HK-2 (cell line): ENCODE results near the gene VMP1.

Experiments
- DNase-seq: peaks from one replicate; pipeline ENCODE4 v3.0.0-alpha.2; 2018; ENCODE audit not compliant: unreplicated experiment

VMP1 gene

GRCh38 chr17:59711936-59712335 lies 4.5 kb downstream of the VMP1 start:
- DNase-seq = no peak

GRCh38 chr17:59712862-59713261 lies 5.4 kb downstream of the VMP1 start:
- DNase-seq = no peak

GRCh38 chr17:59714255-59714654 lies 6.8 kb downstream of the VMP1 start:
- DNase-seq = no peak

GRCh38 chr17:59716427-59716826 lies 9.0 kb downstream of the VMP1 start:
- DNase-seq = no peak

- DNase-seq = no peak
These were observed 12.1 kb downstream of the VMP1 start for GRCh38 chr17:59719526-59719925.

GRCh38 chr17:59722623-59723022 lies 15.2 kb downstream of the VMP1 start:
- no peak for DNase-seq

- DNase-seq = no peak
These were observed 15.6 kb downstream of the VMP1 start for GRCh38 chr17:59723041-59723440.

- no peak for DNase-seq
These were observed 16.2 kb downstream of the VMP1 start for GRCh38 chr17:59723607-59724006.

GRCh38 chr17:59725691-59726090 lies 18.2 kb downstream of the VMP1 start:
- no peak for DNase-seq

GRCh38 chr17:59727817-59728533 lies 20.5 kb downstream of the VMP1 start:
- no peak for DNase-seq

- DNase-seq = no peak
These were observed 22.9 kb downstream of the VMP1 start for GRCh38 chr17:59730268-59730834.

GRCh38 chr17:59733697-59734096 lies 26.2 kb downstream of the VMP1 start:
- no peak for DNase-seq

- no peak for DNase-seq
These were observed 26.8 kb downstream of the VMP1 start for GRCh38 chr17:59734226-59734625.

GRCh38 chr17:59737324-59737723 lies 29.9 kb downstream of the VMP1 start:
- DNase-seq = no peak

- DNase-seq = no peak
These were observed 36.4 kb downstream of the VMP1 start for GRCh38 chr17:59743842-59744241.

GRCh38 chr17:59745040-59745439 lies 37.6 kb downstream of the VMP1 start:
- DNase-seq = no peak

GRCh38 chr17:59746849-59747445 lies 39.5 kb downstream of the VMP1 start:
- no peak for DNase-seq

GRCh38 chr17:59748591-59748990 lies 41.1 kb downstream of the VMP1 start:
- no peak for DNase-seq

GRCh38 chr17:59751955-59752413 lies 44.5 kb downstream of the VMP1 start:
- no peak for DNase-seq

- no peak for DNase-seq
These were observed 45.0 kb downstream of the VMP1 start for GRCh38 chr17:59752446-59752845.

- DNase-seq = no peak
These were observed 45.5 kb downstream of the VMP1 start for GRCh38 chr17:59752922-59753321.

- no peak for DNase-seq
These were observed 46.3 kb downstream of the VMP1 start for GRCh38 chr17:59753522-59754467.
